HCT116 (cell line): Measurements from ENCODE around the gene ISX. TPM values are rescaled to one million over a fixed set of nuclear protein-coding genes. Genes with fewer than 3 reads are reported as not detected.

Source experiments
- ATAC-seq: fragments of 200-7000 bp; cut with Tn5 transposase; 2 replicates; pipeline ENCODE4 v1.9.1; 2020; ENCODE audit warnings: mild to moderate bottlenecking, moderate library complexity
- BruUV-seq: library from RNA; stranded (reverse); fragments of 400-500 nt; replicated peaks from 2 replicates; lab custom pipeline; 2021; lab: Mats Ljungman, UMichigan
- CTCF ChIA-PET: fragments of 300-600 bp; sonication (Branson Sonifier 250); formaldehyde crosslinking; loops from one replicate; lab custom pipeline; 2021; ENCODE audit warnings: antibody characterized with exemption; lab: Charles Lee
- POLR2A ChIA-PET: fragments of 300-600, 350-600 bp; sonication (Branson Sonifier 250); formaldehyde crosslinking; loops from one replicate; lab custom pipeline; 2021; ENCODE audit warnings: antibody characterized with exemption; lab: Charles Lee
- RAD21 ChIA-PET, 2 experiments: fragments of 300-600 bp; sonication (Branson Sonifier 250); formaldehyde crosslinking; loops; one replicate each; lab custom pipeline; 2023; ENCODE audit warnings: low total read pairs in 2 of 2; ENCODE audit not compliant: uncharacterized antibody in 2 of 2, unreplicated experiment in 2 of 2, low non-redundant PET in 1 of 2; lab: Charles Lee
- DNase-seq: peaks from one replicate; pipeline ENCODE4 v3.0.0-alpha.2; 2010; ENCODE audit warnings: low read depth, low spot score
- H2AFZ ChIP-seq: fragments of 200-600 bp; shearing (Covaris generic), sonication (generic); 2 replicates; pipeline ENCODE4 v1.6.1; 2017; ENCODE audit warnings: low read depth, mixed run types, mixed read lengths, antibody characterized with exemption, low read length; ENCODE audit not compliant: poor library complexity, severe bottlenecking
- H3K27ac ChIP-seq: 2 replicates; pipeline ENCODE4 v1.5.1; 2012; ENCODE audit warnings: low read depth, low read length
- H3K27me3 ChIP-seq: fragments of 200-600 bp; sonication (generic); 2 replicates; pipeline ENCODE4 v1.6.1; 2016; ENCODE audit warnings: mixed run types, low read length, mixed read lengths; ENCODE audit not compliant: insufficient read depth
- H3K36me3 ChIP-seq, 2 experiments: fragments of 200-500 bp in 1 of 2; fragments of 200-600 bp in 1 of 2; sonication (Bioruptor generic) in 1 of 2; sonication (generic) in 1 of 2; 2 replicates each; pipeline versions ENCODE4 v1.5.1 to v1.6.1; 2014 to 2016; ENCODE audit warnings: low read length in 2 of 2, inconsistent platforms in 1 of 2, mixed read lengths in 1 of 2, mixed run types in 1 of 2; ENCODE audit not compliant: insufficient read depth in 2 of 2, control insufficient read depth in 1 of 2
- H3K4me1 ChIP-seq, 2 experiments: fragments of 200-600 bp in 1 of 2; sonication (generic) in 1 of 2; 2 replicates each; pipeline versions ENCODE4 v1.5.1 to v1.6.1; 2012 to 2017; ENCODE audit warnings: low read length in 2 of 2, inconsistent platforms in 1 of 2, mild to moderate bottlenecking in 1 of 2, mixed read lengths in 1 of 2, mixed run types in 1 of 2, moderate library complexity in 1 of 2; ENCODE audit not compliant: insufficient read depth in 2 of 2, control insufficient read depth in 1 of 2
- H3K4me2 ChIP-seq: fragments of 200-600 bp; sonication (generic); 2 replicates; pipeline ENCODE4 v1.6.1; 2017; ENCODE audit warnings: mixed run types, low read length, mixed read lengths
- H3K4me3 ChIP-seq, 2 experiments: fragments of 200-600 bp in 1 of 2; sonication (generic) in 1 of 2; replicated peaks in 1 of 2; 2 replicates each; pipeline ENCODE4 v1.5.1; 2011 to 2016; ENCODE audit warnings: low read length in 2 of 2, control low read depth in 1 of 2, low read depth in 1 of 2, mild to moderate bottlenecking in 1 of 2, mixed read lengths in 1 of 2, mixed run types in 1 of 2
- H3K79me2 ChIP-seq: fragments of 200-600 bp; sonication (generic); 2 replicates; pipeline ENCODE4 v1.6.1; 2017; ENCODE audit warnings: mild to moderate bottlenecking, mixed run types, low read length, moderate library complexity, mixed read lengths; ENCODE audit not compliant: insufficient read depth
- H3K9ac ChIP-seq: fragments of 200-600 bp; sonication (generic); 2 replicates; pipeline ENCODE4 v1.6.1; 2016; ENCODE audit warnings: low read length, mixed read lengths
- H3K9me2 ChIP-seq: fragments of 200-600 bp; sonication (generic), shearing (Covaris generic); 2 replicates; pipeline ENCODE4 v1.6.1; 2017; ENCODE audit warnings: mixed run types, mild to moderate bottlenecking, moderate library complexity; ENCODE audit not compliant: insufficient read depth
- H3K9me3 ChIP-seq, 2 experiments: fragments of 200-500 bp in 1 of 2; fragments of 200-600 bp in 1 of 2; sonication (Bioruptor generic) in 1 of 2; sonication (generic) in 1 of 2; 2 replicates each; pipeline ENCODE4 v1.6.1; 2014 to 2017; ENCODE audit warnings: low read length in 2 of 2, mixed read lengths in 2 of 2, inconsistent platforms in 1 of 2, low read depth in 1 of 2, mild to moderate bottlenecking in 1 of 2, mixed run types in 1 of 2, moderate library complexity in 1 of 2; ENCODE audit not compliant: control insufficient read depth in 1 of 2, insufficient read depth in 1 of 2
- H4K20me1 ChIP-seq: fragments of 200-600 bp; sonication (generic), shearing (Covaris generic); 2 replicates; pipeline ENCODE4 v1.6.1; 2017; ENCODE audit warnings: mixed run types, mild to moderate bottlenecking, moderate library complexity; ENCODE audit not compliant: insufficient read depth
- ELF1 ChIP-seq: IDR thresholded peaks from 2 replicates; pipeline ENCODE4 v1.6.1; 2012; ENCODE audit warnings: low read depth, borderline replicate concordance
- FOSL1 ChIP-seq: IDR thresholded peaks from 2 replicates; pipeline ENCODE4 v1.6.1; 2012; ENCODE audit warnings: low read depth
- JUND ChIP-seq: IDR thresholded peaks from 2 replicates; pipeline ENCODE4 v1.6.1; 2012
- POLR2A ChIP-seq: IDR thresholded peaks from 2 replicates; pipeline ENCODE4 v1.7.0; 2011; ENCODE audit warnings: borderline replicate concordance; ENCODE audit not compliant: insufficient read depth, insufficient read length; ENCODE audit errors: extremely low read depth
- POLR2AphosphoS5 ChIP-seq: IDR thresholded peaks from 2 replicates; pipeline ENCODE4 v1.6.1; 2011; ENCODE audit warnings: mild to moderate bottlenecking, low read depth, low read length, moderate library complexity
- ZFX ChIP-seq: fragments of 450-650 bp; IDR thresholded peaks from 2 replicates; pipeline ENCODE4 v1.6.1; 2017
- intact Hi-C: fragments of 100-400 bp; cut with micrococcal nuclease; formaldehyde crosslinking; loops from 2 replicates; pipeline ENCODE4 v1.10.0; 2022
- total RNA-seq: library from RNA; stranded (reverse); gene quantifications from one replicate; pipeline ENCODE4 v1.2.1, GENCODE V29; 2021; ENCODE audit not compliant: unreplicated experiment
- TF ChIP-seq, protein P1 (sequence below): IDR thresholded peaks from 2 replicates; pipeline ENCODE4 v1.6.1; 2012
- TF ChIP-seq, protein P2 (sequence below), 3 experiments: fragments of 200-600 bp in 1 of 3; sonication (generic) in 1 of 3; IDR thresholded peaks in 2 of 3; conservative IDR thresholded peaks in 1 of 3; 2 replicates each; pipeline ENCODE4 v1.5.1; 2012 to 2017; ENCODE audit warnings: low read depth in 2 of 3, low read length in 2 of 3, antibody characterized with exemption in 1 of 3, borderline replicate concordance in 1 of 3, control low read depth in 1 of 3, mild to moderate bottlenecking in 1 of 3, mixed read lengths in 1 of 3, mixed run types in 1 of 3, moderate library complexity in 1 of 3; ENCODE audit not compliant: insufficient read depth in 1 of 3

ISX gene
- total RNA-seq, 1 experiment from 2014 or later, result not detected

DNA sequence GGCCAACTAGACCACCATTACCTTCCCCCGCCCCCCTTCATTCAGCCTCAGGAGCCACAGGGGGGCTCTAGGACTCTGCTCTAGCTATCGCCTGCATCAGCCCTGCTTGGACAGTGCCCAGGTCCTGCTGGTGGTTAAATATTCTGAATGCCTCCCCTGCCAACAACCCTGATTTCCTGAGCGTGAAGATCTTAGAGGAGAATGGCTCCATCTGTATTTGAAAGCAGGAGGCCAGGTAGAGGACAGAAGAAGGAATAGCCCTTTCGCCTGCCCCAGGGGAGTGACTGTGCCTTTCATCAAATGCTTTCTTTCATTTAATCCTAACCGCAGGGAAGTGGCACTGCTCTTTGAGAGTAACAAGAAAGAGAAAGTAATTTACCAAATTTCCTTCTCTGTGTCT, 69.2 kb downstream of the ISX start:
- Histone ChIP-seq H3K36me3 (no peaks in the 10 kb centered on the region), H3K4me1 (no peaks in the 10 kb centered on the region), H2AFZ (no peak overlapping the region)
- intact Hi-C loops, result no loop called here
- DNase-seq, result no peak
- TF ChIP-seq POLR2AphosphoS5, result no peak
- TF ChIP-seq FOSL1, result no peak
- TF ChIP-seq ZFX, result no peak
- TF ChIP-seq JUND, result no peak
- TF ChIP-seq, protein P1, sequence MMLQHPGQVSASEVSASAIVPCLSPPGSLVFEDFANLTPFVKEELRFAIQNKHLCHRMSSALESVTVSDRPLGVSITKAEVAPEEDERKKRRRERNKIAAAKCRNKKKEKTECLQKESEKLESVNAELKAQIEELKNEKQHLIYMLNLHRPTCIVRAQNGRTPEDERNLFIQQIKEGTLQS, result no peak
- no peak for TF ChIP-seq POLR2A
- TF ChIP-seq, protein P2, sequence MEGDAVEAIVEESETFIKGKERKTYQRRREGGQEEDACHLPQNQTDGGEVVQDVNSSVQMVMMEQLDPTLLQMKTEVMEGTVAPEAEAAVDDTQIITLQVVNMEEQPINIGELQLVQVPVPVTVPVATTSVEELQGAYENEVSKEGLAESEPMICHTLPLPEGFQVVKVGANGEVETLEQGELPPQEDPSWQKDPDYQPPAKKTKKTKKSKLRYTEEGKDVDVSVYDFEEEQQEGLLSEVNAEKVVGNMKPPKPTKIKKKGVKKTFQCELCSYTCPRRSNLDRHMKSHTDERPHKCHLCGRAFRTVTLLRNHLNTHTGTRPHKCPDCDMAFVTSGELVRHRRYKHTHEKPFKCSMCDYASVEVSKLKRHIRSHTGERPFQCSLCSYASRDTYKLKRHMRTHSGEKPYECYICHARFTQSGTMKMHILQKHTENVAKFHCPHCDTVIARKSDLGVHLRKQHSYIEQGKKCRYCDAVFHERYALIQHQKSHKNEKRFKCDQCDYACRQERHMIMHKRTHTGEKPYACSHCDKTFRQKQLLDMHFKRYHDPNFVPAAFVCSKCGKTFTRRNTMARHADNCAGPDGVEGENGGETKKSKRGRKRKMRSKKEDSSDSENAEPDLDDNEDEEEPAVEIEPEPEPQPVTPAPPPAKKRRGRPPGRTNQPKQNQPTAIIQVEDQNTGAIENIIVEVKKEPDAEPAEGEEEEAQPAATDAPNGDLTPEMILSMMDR (IDR thresholded peaks at IDR 0.05 in 2 of 3, conservative IDR thresholded peaks at IDR 0.05 in 1 of 3; ENCODE audit: borderline replicate concordance in 1 of 3, insufficient read depth in 1 of 3, low read depth in 2 of 3, low read length in 2 of 3), result no peak
- TF ChIP-seq ELF1, result no peak
- TF ChIP-seq, all 23 proteins: peak for 0
- Histone ChIP-seq H3K27me3 (no peaks in the 10 kb centered on the region), H3K27ac (no peak overlapping the region), H3K9me3 (no peaks in the 10 kb centered on the region), H3K9me2 (no peaks in the 10 kb centered on the region), H3K4me2 (no peak overlapping the region), H3K4me3 (no peak overlapping the region), H4K20me1 (no peaks in the 10 kb centered on the region), H3K79me2 (no peaks in the 10 kb centered on the region), H3K9ac (no peak overlapping the region)
- ATAC-seq, result no peak
- POLR2A ChIA-PET, result no interaction called here
- CTCF ChIA-PET, result no interaction called here
- RAD21 ChIA-PET, result no interaction called here
- no TSS peak for BruUV-seq

Other genes starting within 250 kb of the ISX start
- gene HMGXB4, start 191.3 kb downstream of the ISX start, total RNA-seq, result 36.7 TPM
- 18.0 TPM for gene TOM1, start 233.7 kb downstream of the ISX start, total RNA-seq